BE2C (cell line): Measurements from ENCODE around the gene TXNDC2.

ENCODE experiments used
- DNase-seq: peaks from one replicate; pipeline ENCODE4 v3.0.0-alpha.2; 2020
- H3K27me3 ChIP-seq: fragments of 250-450 bp; sonication (Bioruptor Pico); 2 replicates; pipeline ENCODE4 v1.5.1; 2020; ENCODE audit warnings: mild to moderate bottlenecking
- H3K36me3 ChIP-seq: fragments of 250-450 bp; sonication (Bioruptor Pico); 2 replicates; pipeline ENCODE4 v1.5.1; 2020; ENCODE audit warnings: mild to moderate bottlenecking
- H3K4me1 ChIP-seq: fragments of 250-450 bp; sonication (Bioruptor Pico); 2 replicates; pipeline ENCODE4 v1.5.1; 2020
- H3K4me3 ChIP-seq: 2 replicates; pipeline ENCODE4 v1.5.1; 2011; ENCODE audit warnings: low read depth, low read length
- H3K9me3 ChIP-seq: fragments of 250-450 bp; sonication (Bioruptor Pico); 2 replicates; pipeline ENCODE4 v1.5.1; 2020
- TF ChIP-seq, protein P1 (sequence below): IDR thresholded peaks from 2 replicates; pipeline ENCODE4 v1.5.1; 2012; ENCODE audit warnings: mild to moderate bottlenecking, low read depth, low read length

TXNDC2 gene

GRCh38 chr18:9902832-9903231 lies 17.1 kb downstream of the TXNDC2 start:
- Histone ChIP-seq H3K4me3 (no peak overlapping the region), H3K36me3 (no peaks in the 10 kb centered on the region), H3K27me3 (no peaks in the 10 kb centered on the region), H3K9me3 (no peaks in the 10 kb centered on the region), H3K4me1 (peaks cover 6% of the 10 kb centered on the region)
- no peak for DNase-seq
- TF ChIP-seq, protein P1, sequence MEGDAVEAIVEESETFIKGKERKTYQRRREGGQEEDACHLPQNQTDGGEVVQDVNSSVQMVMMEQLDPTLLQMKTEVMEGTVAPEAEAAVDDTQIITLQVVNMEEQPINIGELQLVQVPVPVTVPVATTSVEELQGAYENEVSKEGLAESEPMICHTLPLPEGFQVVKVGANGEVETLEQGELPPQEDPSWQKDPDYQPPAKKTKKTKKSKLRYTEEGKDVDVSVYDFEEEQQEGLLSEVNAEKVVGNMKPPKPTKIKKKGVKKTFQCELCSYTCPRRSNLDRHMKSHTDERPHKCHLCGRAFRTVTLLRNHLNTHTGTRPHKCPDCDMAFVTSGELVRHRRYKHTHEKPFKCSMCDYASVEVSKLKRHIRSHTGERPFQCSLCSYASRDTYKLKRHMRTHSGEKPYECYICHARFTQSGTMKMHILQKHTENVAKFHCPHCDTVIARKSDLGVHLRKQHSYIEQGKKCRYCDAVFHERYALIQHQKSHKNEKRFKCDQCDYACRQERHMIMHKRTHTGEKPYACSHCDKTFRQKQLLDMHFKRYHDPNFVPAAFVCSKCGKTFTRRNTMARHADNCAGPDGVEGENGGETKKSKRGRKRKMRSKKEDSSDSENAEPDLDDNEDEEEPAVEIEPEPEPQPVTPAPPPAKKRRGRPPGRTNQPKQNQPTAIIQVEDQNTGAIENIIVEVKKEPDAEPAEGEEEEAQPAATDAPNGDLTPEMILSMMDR, result no peak

- H3K9me3 ChIP-seq, result no peaks in the 10 kb centered on the region
- TF ChIP-seq, protein P1, result no peak
- no peaks in the 10 kb centered on the region for H3K27me3 ChIP-seq
- DNase-seq, result peak; percentile 26
- H3K4me1 ChIP-seq, result peaks cover 10% of the 10 kb centered on the region
- H3K4me3 ChIP-seq, result no peak overlapping the region
- H3K36me3 ChIP-seq, result no peaks in the 10 kb centered on the region
Measured at GRCh38 chr18:9905401-9905922, 19.7 kb downstream of the TXNDC2 start.

DNA sequence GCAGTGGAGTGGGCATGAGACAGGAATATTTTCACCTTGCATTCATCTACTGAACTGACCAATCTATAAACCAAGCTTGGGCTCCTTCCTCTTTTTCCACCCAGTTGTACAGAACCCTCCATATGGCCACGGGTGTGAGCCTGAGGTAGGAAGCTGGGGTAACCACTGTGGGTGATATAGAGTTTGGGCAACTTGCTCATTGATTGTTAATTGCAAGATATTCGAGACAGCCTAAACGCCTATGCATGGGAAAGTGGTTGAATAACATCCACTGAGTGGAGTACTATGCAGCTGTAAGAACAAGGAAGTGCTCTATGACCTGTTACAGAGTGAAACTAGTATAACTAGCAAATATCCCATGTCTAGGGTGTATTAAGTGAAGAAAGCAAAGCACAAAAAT lies 20.7 kb downstream of the TXNDC2 start:
- H3K4me3 ChIP-seq, result no peak overlapping the region
- TF ChIP-seq, protein P1, result no peak
- no peaks in the 10 kb centered on the region for H3K9me3 ChIP-seq
- no peaks in the 10 kb centered on the region for H3K36me3 ChIP-seq
- DNase-seq, result no peak
- H3K4me1 ChIP-seq, result peaks cover 10% of the 10 kb centered on the region
- no peaks in the 10 kb centered on the region for H3K27me3 ChIP-seq

DNA sequence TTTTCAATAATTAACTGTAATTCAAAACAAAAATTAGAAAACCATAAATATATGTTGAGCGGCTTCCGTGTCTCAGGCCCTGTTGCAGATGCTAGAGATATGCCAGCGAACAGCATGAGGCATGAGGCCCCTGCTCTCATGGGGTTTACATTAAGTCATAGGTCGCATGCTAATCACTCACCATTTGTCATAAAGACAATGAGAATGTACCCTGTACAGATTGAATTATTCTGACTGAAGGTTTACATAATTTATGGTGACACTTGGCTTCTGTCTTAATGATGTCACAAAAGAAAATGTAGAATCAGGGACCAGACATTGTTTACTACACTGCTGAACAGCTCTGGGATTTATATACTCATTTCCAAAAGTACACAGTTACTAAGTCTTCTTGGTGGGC lies 22.1 kb downstream of the TXNDC2 start:
- H3K9me3 ChIP-seq, result no peaks in the 10 kb centered on the region
- peaks cover 10% of the 10 kb centered on the region for H3K4me1 ChIP-seq
- H3K36me3 ChIP-seq, result no peaks in the 10 kb centered on the region
- H3K4me3 ChIP-seq, result no peak overlapping the region
- TF ChIP-seq, protein P1, result no peak
- no peaks in the 10 kb centered on the region for H3K27me3 ChIP-seq
- DNase-seq, result peak; percentile 18

GRCh38 chr18:9910071-9910470 lies 24.3 kb downstream of the TXNDC2 start:
- DNase-seq, result no peak
- Histone ChIP-seq H3K27me3 (no peaks in the 10 kb centered on the region), H3K4me3 (no peak overlapping the region), H3K36me3 (no peaks in the 10 kb centered on the region), H3K4me1 (peaks cover 7% of the 10 kb centered on the region), H3K9me3 (no peaks in the 10 kb centered on the region)
- TF ChIP-seq, protein P1, result no peak

DNA sequence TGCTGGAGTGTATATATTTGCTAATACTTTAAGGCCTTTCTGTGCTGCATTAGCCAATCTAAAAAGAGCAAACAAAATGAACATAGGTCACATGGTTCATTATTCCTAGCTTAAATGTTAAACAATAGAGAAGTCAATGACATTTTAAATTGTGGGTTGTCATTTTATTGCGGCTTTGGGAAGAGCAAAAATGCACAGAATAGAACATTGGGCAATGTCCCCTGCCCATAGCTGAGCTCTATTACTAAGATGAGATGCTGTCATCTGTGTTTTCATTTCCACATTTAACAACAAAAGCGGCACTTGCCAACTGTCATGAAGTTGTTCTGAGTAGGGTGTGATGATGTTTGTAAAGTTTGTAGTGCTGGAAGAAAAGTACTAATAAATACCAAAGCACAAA lies 24.9 kb downstream of the TXNDC2 start:
- Histone ChIP-seq H3K4me3 (no peak overlapping the region), H3K4me1 (peaks cover 4% of the 10 kb centered on the region; the same call in 1 of the 2 replicates), H3K27me3 (no peaks in the 10 kb centered on the region), H3K36me3 (no peaks in the 10 kb centered on the region), H3K9me3 (no peaks in the 10 kb centered on the region)
- DNase-seq, result no peak
- TF ChIP-seq, protein P1, result no peak
